HG02798 (cell line): ENCODE data around the gene FRMD4A.
"Not testable (repeated sequence)": the region's sequence is repeated elsewhere in the genome, so short reads cannot be mapped to it uniquely, and the experiment has no call there.

Experiments
- ATAC-seq: cut with Tn5 transposase; IDR thresholded peaks from one replicate; pipeline ENCODE4 v1.9.1; 2021; ENCODE audit warnings: mild to moderate bottlenecking; ENCODE audit not compliant: unreplicated experiment, poor library complexity

The FRMD4A gene

GRCh38 chr10:14160299-14160698 is 170.4 kb downstream of the FRMD4A start:
- ATAC-seq: no peak

- ATAC-seq: no peak
These were observed 172.1 kb downstream of the FRMD4A start for GRCh38 chr10:14158575-14158974.

GRCh38 chr10:14156104-14156503 is 174.6 kb downstream of the FRMD4A start:
- ATAC-seq: no peak

GRCh38 chr10:14153570-14154055 is 177.1 kb downstream of the FRMD4A start:
- ATAC-seq: no peak

- ATAC-seq: no peak
These were observed 179.2 kb downstream of the FRMD4A start for GRCh38 chr10:14151571-14151970.

DNA sequence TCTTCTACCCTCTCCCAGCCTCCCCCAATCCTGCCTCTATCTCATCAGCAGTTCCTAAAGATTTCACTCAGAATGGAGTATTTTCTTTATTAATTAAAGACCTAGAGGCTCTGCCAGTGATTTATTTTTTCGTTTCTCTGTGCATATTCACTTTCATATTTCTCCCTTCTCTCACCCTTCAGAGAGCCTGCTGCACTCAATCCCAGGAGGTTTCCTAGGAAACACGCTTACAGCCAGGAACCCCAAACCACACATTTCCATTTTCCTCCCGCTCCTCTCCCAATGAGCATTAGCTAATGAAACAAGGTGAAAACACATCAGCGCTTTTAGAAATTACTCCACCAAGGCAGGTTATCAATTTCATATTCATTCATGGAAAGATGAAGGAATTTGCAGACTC is 180.2 kb downstream of the FRMD4A start:
- ATAC-seq: no peak

DNA sequence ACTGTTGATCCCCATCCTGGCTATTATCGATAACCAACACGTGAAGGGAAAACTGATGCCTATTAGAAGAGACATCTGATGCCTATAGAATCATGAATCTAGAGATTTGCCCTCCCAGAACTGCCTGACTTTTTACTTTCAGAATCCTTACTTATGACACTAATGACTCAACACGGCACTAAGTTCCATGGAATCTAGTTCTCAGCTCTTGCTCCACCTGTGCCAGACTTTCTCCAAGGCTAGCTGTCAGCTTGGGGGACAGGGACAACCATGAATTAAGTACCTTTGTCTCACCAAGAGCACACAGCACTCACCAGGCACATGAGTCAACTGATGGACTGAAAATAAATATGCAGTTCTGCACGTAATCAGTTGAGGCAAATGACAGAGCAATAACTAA is 184.2 kb downstream of the FRMD4A start:
- no peak for ATAC-seq

DNA sequence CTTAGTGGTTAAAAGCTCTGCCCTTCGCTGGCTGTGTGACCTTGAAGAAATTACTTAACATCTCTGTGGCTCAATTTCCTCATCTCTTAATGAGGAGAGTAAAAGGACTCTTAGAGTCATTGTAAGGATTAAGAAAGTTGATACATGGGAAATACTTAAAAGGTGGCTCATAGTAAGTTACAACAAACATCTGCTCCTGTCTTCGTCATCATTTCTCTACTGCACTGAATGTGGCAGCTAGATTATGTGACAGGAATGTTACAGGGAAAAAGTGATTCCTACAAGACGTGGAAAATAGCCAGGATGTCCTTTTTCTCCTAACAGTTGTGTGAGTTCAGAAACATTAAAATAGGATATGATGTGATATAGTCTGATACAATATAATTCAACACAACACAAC is 184.7 kb downstream of the FRMD4A start:
- no peak for ATAC-seq

DNA sequence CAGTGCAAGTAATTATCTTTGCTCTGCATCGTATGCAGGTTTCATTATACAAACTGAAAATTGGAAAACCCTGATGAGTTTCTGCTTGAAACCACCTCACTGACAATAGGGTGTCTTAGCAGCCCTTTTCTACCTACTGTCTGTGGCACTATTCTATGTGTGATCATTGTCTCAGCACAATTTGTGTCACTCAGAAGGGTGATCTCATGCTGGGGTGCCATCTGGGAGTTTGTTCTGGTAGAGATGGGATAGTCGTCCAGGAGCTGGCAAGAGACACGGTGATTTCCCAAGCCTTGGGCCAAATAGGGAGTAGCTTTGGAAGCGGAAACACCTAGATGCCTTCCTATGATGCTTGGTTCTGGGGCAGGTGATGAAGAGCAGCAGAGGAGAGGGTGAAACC is 186.3 kb downstream of the FRMD4A start:
- no peak for ATAC-seq

DNA sequence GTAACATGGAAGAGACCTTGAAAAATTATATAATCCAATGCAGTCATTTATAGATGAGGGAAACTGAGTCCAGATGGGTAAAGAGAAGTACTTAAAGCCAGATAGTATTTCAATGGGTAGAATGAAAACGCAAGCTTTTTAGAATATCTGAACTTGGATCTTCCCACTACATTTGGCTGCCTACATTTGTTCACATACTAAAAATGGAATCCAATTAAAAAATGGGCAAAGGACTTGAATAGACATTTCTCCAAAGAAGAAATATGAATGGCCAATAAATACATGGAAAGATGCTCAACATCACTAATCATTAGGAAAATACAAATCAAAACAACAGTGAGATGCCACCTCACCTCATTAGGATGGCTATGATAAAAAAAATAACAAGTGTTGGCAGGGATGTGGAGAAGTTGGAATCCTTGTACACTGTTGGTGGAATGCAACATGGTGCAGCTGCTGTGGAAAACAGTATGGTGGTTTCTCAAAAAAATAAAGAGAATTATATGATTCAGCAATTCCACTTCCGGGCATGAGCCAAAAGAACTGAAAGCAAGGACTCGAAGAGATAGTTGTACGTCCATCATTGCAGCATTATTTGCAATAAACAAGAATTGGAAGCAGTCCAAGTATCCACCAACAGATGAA is 188.0 kb downstream of the FRMD4A start:
- ATAC-seq: no peak

DNA sequence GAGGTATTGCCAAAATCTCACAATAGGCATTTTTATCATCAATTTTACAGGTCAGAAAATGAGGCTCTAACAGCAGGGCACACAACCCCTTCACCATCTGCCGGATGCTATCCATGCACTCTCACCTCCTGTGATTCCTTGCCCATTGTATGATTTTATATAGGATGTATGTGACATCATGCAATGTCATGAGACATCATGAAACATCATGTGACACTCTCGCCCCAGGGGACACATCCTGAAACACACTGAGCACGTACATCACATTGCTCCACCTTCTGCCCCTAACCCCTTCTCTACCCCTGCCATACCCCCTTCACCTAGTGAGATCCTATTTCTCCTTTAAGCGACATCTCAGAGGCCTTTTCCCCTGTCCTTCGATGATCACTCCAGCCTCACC is 189.4 kb downstream of the FRMD4A start:
- no peak for ATAC-seq

DNA sequence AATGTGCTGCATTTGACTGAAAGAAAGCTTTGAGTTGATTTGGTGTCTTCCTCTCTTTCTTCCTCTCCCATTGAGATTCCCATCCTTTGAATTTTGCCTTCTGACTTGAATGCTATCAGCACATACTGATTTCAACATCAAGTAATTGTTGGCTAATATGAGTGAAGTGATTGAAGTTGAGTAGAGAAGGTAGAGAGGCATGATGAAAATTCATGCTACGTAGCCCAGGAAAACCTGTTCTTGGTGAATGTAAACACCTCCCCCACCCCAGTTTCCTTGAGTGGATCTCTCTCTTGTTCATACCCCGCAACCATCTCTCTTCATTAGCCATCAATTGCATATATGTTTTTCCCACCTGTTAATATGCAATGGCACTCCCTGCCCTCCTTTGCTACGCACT is 193.3 kb downstream of the FRMD4A start:
- no peak for ATAC-seq

DNA sequence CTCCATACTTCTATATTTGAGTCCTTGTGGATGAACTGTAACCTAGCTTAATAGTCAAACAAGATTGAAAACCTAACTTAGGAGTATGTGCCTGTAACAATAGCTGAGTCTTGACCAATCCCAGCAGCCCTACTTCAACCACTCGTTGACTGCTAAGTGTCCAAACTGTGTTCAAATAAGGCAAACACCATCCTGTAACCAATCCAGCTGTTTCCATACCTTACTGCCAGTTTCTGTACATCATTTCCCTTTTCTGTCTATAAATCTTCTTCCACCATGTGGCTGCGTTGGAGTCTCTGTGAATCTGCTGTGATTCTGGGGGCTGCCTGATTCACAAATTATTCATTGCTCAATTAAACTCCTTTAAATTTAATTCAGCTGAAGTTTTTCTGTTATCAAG is 195.5 kb downstream of the FRMD4A start:
- not testable (repeated sequence) for ATAC-seq

- no peak for ATAC-seq
These were observed 196.4 kb downstream of the FRMD4A start for GRCh38 chr10:14134275-14134674.

DNA sequence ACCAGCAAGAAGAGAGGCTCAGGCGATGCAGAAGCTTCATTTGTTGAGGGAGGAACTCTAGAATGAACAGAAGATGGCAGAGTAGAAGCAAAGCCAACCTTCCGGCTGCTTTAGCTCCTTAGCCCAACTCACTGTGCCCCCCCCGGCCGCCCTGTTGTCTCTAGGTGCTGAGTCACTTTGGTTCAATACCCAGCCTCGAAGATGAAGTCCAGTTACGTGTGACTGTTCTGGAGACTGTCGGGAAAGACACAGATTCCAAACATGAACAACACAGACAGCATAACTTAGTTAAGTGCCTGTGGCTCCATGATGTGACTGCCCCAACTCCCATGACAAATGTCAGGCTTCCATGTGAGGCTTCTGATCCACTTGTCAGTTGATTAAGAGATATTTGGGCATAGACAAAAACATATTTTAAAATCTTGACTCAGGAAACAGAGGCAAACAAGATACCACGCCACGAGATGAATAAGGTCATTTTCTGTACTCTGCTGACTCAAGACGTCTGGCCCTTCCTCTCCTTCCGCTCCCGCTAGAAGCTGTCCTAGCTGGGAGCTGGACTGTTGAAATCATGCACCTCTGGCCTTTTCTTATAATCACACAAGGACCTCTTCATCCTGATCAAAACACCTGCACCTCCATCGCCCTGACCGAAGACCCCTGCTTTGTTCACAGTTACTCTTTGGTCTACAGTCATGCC is 199.3 kb downstream of the FRMD4A start:
- ATAC-seq: no peak

- ATAC-seq: no peak
These were observed 201.0 kb downstream of the FRMD4A start for GRCh38 chr10:14129770-14130169.

DNA sequence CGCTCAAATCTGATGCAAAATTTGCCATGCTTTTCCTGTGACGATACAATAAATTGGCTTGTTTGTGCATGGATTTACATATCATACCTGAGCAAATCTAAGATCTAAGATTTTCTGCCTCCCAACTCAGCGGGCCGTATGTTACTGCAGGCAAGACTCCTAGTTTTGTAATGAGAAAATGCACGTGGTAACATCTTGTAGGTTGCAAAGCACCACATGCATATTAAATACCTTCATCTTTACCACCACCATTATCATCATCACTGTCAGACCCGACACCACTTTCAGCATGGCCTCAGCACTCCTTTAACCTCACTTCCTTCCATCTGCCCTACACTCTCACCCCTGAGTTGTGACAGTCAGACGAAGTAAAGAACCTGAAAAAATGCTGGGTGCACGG is 202.2 kb downstream of the FRMD4A start:
- no peak for ATAC-seq

GRCh38 chr10:14126697-14127440 is 203.9 kb downstream of the FRMD4A start:
- ATAC-seq: no peak

GRCh38 chr10:14125564-14125963 is 205.2 kb downstream of the FRMD4A start:
- no peak for ATAC-seq

DNA sequence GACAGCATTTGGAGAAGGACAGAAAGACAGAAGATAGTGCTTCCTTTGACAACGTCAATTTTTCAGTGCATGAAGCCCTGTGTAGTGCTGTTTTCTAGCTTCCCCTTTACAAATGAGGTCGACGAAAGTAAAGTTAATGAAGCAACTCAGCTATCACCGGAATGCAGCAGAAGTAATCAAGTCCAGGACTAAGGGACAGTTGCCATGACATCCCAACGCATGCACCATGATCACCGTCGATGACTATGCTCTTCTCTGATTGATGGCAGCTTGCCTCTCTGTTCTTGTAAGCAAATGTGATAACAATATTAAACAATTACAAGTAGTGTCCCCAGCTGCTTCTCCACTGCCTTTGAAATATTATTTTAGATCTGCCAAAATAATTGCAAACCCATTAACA is 205.8 kb downstream of the FRMD4A start:
- ATAC-seq: no peak

DNA sequence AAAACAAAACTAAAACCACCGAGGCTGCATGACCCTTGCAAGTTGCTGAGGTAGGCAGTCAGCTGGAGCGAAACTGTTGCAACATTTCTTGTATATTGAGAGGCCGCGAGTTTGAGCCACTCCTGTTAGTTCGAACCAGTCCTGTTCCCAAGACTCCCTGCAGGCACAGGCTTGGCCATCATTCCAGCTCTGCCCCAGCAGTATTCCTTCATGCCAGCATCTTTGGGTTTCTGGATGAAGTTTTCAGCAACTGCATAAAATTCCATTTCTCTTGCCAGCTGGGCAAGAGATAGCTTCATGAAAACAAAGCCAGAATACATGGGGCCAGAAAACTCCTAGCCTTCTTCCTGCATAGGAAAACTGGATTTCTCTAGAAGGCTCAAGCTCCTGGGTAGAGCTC is 207.6 kb downstream of the FRMD4A start:
- ATAC-seq: no peak
